GM18870 (cell line): Measurements from ENCODE around the gene LYZL6.

Source experiments
- ATAC-seq: cut with Tn5 transposase; IDR thresholded peaks from one replicate; pipeline ENCODE4 v1.9.1; 2021; ENCODE audit warnings: moderate library complexity; ENCODE audit not compliant: unreplicated experiment

Gene LYZL6

DNA sequence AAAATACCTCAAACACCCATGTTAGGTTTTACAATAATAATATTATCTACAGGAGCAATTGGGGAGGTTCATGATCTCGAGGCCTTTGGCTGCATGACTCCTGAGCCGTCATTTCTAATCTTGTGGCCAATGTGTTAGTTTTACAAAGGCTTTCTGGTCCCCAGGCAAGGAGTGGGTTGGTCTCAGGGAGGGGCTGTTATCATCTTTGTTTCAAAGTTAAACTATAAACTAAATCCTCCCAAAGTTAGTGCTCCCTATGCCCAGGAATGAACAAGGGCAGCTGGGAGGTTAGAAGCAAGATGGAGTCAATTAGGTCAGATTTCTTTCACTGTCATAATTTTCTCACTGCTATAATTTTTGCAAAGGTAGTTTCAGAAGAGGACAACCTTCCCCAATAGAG, 54.3 kb downstream of the LYZL6 start:
- ATAC-seq = no peak
